Measurements from ENCODE around the gene TMLHE.
"Not testable (repeated sequence)": the region's sequence is repeated elsewhere in the genome, so short reads cannot be mapped to it uniquely, and the experiment has no call there.

Gene TMLHE

GRCh38 chrX:155477136-155477535 is 135.6 kb downstream of the TMLHE start:
- DNase-seq: not testable (repeated sequence)

- not testable (repeated sequence) for DNase-seq
These were observed 146.3 kb downstream of the TMLHE start for GRCh38 chrX:155466269-155466938.

- DNase-seq: not testable (repeated sequence)
These were observed 152.3 kb downstream of the TMLHE start for GRCh38 chrX:155460501-155460900.

GRCh38 chrX:155458471-155458870 is 154.3 kb downstream of the TMLHE start, which contains the start of gene F8A3:
TSS of gene F8A3 (minus strand) at chrX:155458620. CDS start at chrX:155458600, 20 bp downstream.
- DNase-seq: not testable (repeated sequence)

GRCh38 chrX:155457761-155458447 is 154.8 kb downstream of the TMLHE start:
- DNase-seq: not testable (repeated sequence)

GRCh38 chrX:155441097-155441496 is 171.7 kb downstream of the TMLHE start:
- no peak for DNase-seq

Measured in fibroblast of skin of right biceps (primary cell).